GM18519 (cell line): Measurements from ENCODE around the gene THPO.
A peak's percentile ranks its signal among the peaks of the same experiment; 100 is the strongest.

Source experiments
- ATAC-seq: cut with Tn5 transposase; IDR thresholded peaks from one replicate; pipeline ENCODE4 v1.9.1; 2021; ENCODE audit warnings: mild to moderate bottlenecking, moderate library complexity; ENCODE audit not compliant: unreplicated experiment, low FRiP score

Gene THPO

GRCh38 chr3:184335661-184336546 lies 42.1 kb downstream of the THPO start:
- peak; percentile 49 for ATAC-seq

DNA sequence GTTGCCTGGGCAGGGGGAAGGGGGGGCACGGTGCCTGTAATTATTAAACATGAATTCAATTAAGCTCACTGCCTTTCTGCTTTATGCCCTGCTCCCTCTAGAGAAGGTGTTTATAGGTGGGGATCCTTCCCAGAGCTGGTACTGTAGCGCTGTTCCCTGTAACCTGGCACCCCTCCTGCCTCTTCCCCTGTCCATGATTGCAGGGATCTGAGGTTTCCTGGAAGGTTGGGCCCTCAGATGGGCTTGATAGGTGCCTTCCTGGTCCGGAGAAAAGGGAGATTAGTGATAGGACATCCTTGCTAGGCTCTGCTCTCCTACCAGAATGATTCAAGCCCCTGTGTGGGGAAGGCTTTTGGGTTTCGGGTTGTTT lies 42.7 kb downstream of the THPO start:
- no peak for ATAC-seq

DNA sequence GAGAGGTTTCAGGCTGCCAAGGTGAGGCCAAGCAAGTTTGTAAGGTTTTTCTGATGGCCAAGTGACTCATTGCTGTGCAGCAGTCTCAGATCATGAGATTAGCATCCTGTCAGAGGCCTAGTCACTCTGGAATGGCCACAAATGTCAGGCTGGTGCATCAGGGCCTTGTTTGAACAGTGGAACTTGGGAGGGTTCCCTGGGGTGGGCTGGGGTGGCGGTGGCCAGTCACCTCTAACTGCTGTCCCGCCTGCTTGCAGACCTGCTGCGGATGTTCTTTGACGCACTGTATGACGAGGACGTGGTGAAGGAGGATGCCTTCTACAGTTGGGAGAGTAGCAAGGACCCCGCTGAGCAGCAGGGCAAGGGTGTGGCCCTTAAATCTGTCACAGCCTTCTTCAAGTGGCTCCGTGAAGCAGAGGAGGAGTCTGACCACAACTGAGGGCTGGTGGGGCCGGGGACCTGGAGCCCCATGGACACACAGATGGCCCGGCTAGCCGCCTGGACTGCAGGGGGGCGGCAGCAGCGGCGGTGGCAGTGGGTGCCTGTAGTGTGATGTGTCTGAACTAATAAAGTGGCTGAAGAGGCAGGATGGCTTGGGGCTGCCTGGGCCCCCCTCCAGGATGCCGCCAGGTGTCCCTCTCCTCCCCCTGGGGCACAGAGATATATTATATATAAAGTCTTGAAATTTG lies 43.4 kb downstream of the THPO start:
- ATAC-seq: no peak

DNA sequence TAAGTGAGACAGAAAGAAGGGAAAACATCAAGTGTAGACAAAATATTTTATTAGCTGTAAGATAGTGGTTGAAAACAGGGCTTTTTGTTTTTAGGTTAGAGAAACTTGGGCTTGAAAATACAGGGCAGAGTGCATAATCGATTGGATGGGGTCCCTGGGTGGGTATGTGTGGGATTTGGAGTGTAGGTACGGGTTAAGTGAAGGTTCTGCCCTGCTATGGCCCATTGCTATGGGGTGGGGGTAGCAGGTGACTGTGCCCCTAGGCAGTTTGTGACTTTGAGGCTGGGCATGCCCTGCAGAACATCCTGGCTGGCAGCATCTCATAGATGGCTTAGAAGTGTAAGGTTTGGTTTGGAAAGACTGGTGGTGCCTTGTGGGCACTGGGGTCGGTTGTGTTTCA lies 44.3 kb downstream of the THPO start:
- ATAC-seq: no peak

- no peak for ATAC-seq
These were observed 44.8 kb downstream of the THPO start for GRCh38 chr3:184333190-184333589.

DNA sequence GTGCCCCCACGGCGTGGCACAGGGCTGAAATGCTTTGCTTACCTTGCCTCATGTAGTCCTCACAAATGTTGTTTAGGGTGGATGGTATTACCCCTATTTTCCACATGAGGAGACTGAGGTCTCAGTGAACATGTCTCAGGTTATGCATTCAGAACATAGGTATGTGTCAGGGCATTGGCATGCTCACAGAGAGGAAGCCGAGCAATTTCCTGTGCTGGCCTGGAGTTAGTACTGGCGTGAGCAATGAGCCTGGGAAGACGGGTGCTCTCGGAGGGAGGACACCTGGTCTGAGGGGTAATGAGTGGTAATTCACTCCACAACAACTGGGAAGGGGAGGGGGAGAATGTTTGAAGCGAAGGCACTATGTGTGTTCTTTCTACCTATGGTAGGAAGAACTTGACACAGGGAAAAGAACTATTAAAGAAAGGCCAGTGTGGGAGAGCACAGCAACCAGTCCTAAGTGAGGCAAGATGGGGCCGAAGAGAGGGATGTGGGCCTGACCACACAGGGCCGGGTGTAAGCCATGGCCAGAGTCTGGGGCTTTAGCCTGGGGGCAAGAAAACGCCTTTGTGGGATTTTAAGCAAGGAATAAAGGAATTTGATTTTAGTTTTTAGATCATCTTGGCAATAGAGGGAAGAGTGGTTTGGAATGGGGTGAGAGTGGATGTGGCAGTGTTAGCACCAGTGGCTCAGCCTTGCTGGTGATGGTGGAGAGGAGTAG lies 45.5 kb downstream of the THPO start:
- ATAC-seq: no peak

- no peak for ATAC-seq
These were observed 49.5 kb downstream of the THPO start for GRCh38 chr3:184328516-184328915.

- no peak for ATAC-seq
These were observed 50.8 kb downstream of the THPO start for GRCh38 chr3:184327171-184327570.

GRCh38 chr3:184325715-184326369 lies 52.2 kb downstream of the THPO start:
- no peak for ATAC-seq

GRCh38 chr3:184325269-184325668 lies 52.7 kb downstream of the THPO start:
- ATAC-seq: no peak

DNA sequence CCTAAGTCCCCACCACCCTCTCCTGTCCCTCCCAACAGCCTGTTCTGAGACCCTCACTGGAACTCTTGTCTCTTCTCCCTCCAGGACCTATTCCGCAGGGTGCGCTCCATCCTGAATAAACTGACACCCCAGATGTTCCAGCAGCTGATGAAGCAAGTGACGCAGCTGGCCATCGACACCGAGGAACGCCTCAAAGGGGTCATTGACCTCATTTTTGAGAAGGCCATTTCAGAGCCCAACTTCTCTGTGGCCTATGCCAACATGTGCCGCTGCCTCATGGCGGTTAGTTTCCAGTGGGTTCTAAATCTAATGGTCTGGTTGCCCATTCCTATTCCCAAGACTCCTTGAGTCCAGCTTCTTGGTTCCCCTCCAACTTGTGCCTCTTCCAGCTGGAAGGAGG lies 54.3 kb downstream of the THPO start:
- ATAC-seq: no peak

- no peak for ATAC-seq
These were observed 55.1 kb downstream of the THPO start for GRCh38 chr3:184322731-184323487.
